Liver (tissue), 9 donors: Measurements from ENCODE around the gene GGCX. TPM values are rescaled to one million over a fixed set of nuclear protein-coding genes. Genes with fewer than 3 reads are reported as not detected.

Experiments
- DNase-seq: peaks from one replicate; pipeline ENCODE4 v3.0.0-alpha.2; 2017; ENCODE audit warnings: low spot score
- H3K27ac ChIP-seq, 2 donors: one replicate each; pipeline ENCODE4 v1.7.0; 2013; ENCODE audit warnings: inconsistent platforms in 2 of 2, low read length in 2 of 2, control low read depth in 1 of 2, low read depth in 1 of 2, mild to moderate bottlenecking in 1 of 2
- H3K27me3 ChIP-seq, 4 donors: one replicate each; pipeline versions ENCODE4 v1.6.1 to v1.7.0; 2013; ENCODE audit warnings: low read length in 3 of 4, inconsistent platforms in 1 of 4, mild to moderate bottlenecking in 1 of 4, moderate library complexity in 1 of 4; ENCODE audit not compliant: control insufficient read depth in 4 of 4, insufficient read depth in 4 of 4
- H3K36me3 ChIP-seq, 4 donors: one replicate each; pipeline versions ENCODE4 v1.6.1 to v1.7.0; 2013; ENCODE audit warnings: low read length in 3 of 4, mild to moderate bottlenecking in 3 of 4, low read depth in 1 of 4, moderate library complexity in 1 of 4; ENCODE audit not compliant: control insufficient read depth in 4 of 4, insufficient read depth in 3 of 4
- H3K4me1 ChIP-seq, 4 donors: one replicate each; pipeline versions ENCODE4 v1.6.1 to v1.7.0; 2013; ENCODE audit warnings: low read length in 3 of 4, mild to moderate bottlenecking in 3 of 4, moderate library complexity in 1 of 4; ENCODE audit not compliant: control insufficient read depth in 4 of 4, insufficient read depth in 4 of 4
- H3K4me3 ChIP-seq, 3 donors: one replicate each; pipeline versions ENCODE4 v1.6.1 to v1.7.0; 2013; ENCODE audit warnings: low read length in 3 of 3, control low read depth in 1 of 3, low read depth in 1 of 3, mild to moderate bottlenecking in 1 of 3
- H3K9ac ChIP-seq, 2 donors: one replicate each; pipeline ENCODE4 v1.7.0; 2013; ENCODE audit warnings: low read length in 2 of 2, mild to moderate bottlenecking in 2 of 2, moderate library complexity in 2 of 2, control low read depth in 1 of 2, low read depth in 1 of 2
- H3K9me3 ChIP-seq, 4 donors: one replicate each; pipeline versions ENCODE4 v1.6.1 to v1.7.0; 2013; ENCODE audit warnings: low read length in 3 of 4; ENCODE audit not compliant: control insufficient read depth in 4 of 4
- CTCF ChIP-seq: fragments of 150-350 bp; IDR thresholded peaks from 2 replicates; pipeline ENCODE4 v1.5.1; 2017; ENCODE audit warnings: improper control_type of control experiment, low read depth, low read length; ENCODE audit not compliant: missing input control
- FOXA1 ChIP-seq: IDR thresholded peaks from 2 replicates; pipeline ENCODE4 v1.6.1; 2016; ENCODE audit warnings: antibody characterized with exemption
- HNF4A ChIP-seq, 2 donors: conservative IDR thresholded peaks; 2 replicates each; pipeline ENCODE4 v1.6.1; 2016; ENCODE audit warnings: antibody characterized with exemption in 2 of 2, mild to moderate bottlenecking in 2 of 2
- JUND ChIP-seq, 2 donors: IDR thresholded peaks; 2 replicates each; pipeline ENCODE4 v1.6.1; 2016; ENCODE audit warnings: antibody characterized with exemption in 2 of 2
- NR2F2 ChIP-seq: IDR thresholded peaks from 2 replicates; pipeline ENCODE4 v1.6.1; 2016; ENCODE audit warnings: antibody characterized with exemption
- RXRA ChIP-seq, 2 donors: IDR thresholded peaks; 2 replicates each; pipeline ENCODE4 v1.6.1; 2017 to 2018; ENCODE audit warnings: antibody characterized with exemption in 2 of 2, mild to moderate bottlenecking in 1 of 2
- YY1 ChIP-seq: IDR thresholded peaks from 2 replicates; pipeline ENCODE4 v1.6.1; 2016; ENCODE audit warnings: antibody characterized with exemption, mild to moderate bottlenecking
- WGBS: extraction: QIAGEN DNeasy Blood & Tissue Kit; methylation state at CpG from one replicate; pipeline ENCODE4 v1.1.7; 2013; 5-methylcytosine and 5-hydroxymethylcytosine counted together
- polyA plus RNA-seq, 2 donors: library from polyadenylated mRNA; stranded (reverse) in 1 of 2; unstranded in 1 of 2; fragments of 200-250 nt in 1 of 2; fragments of >200 nt in 1 of 2; fragmentation: Nextera tagmentation in 1 of 2; extraction: Ambion mirVana in 1 of 2; gene quantifications; one replicate each; pipeline versions ENCODE4 v1.2.1 to v1.2.3, GENCODE V29; 2013 to 2015
- total RNA-seq, 2 donors: library from RNA; depleted of rRNA; stranded (reverse); fragments of >200 nt; gene quantifications; one replicate each; pipeline ENCODE4 v1.2.3, GENCODE V29; 2014
- donor health status: healthy.
- donor health status: healthy.
- donor health status: healthy.
- donor health status: healthy.
- donor health status: healthy.

GGCX gene
- total and polyA plus RNA-seq, 4 donors: 67.3 to 189 (median 90.4) TPM

- H3K9me3 ChIP-seq: no peaks in the 10 kb centered on the region
- WGBS: 67% methylated on average over 4 of the region's 4 CpGs
- peaks cover 0 to 9% (median 1%) of the 10 kb centered on the region in 4 donors for H3K4me1 ChIP-seq
- no peak for DNase-seq
- no peak overlapping the region for H3K9ac ChIP-seq
- H3K36me3 ChIP-seq: peaks cover 14 to 70% (median 54%) of the 10 kb centered on the region in 4 donors
- TF ChIP-seq CTCF (no peak), YY1 (no peak)
- no peak overlapping the region for H3K4me3 ChIP-seq
- no peaks in the 10 kb centered on the region for H3K27me3 ChIP-seq
- no peak overlapping the region for H3K27ac ChIP-seq
Measured at GRCh38 chr2:85549826-85550225, 11.5 kb downstream of the GGCX start.

GRCh38 chr2:85549095-85549494, 12.2 kb downstream of the GGCX start:
- Histone ChIP-seq H3K9ac (no peak overlapping the region), H3K4me3 (no peak overlapping the region), H3K4me1 (peaks cover 0 to 9% (median 1%) of the 10 kb centered on the region in 4 donors), H3K36me3 (peaks cover 12 to 67% (median 52%) of the 10 kb centered on the region in 4 donors), H3K27me3 (no peaks in the 10 kb centered on the region), H3K27ac (no peak overlapping the region), H3K9me3 (no peaks in the 10 kb centered on the region)
- 84% methylated on average over 10 of the region's 10 CpGs for WGBS
- DNase-seq: no peak
- TF ChIP-seq HNF4A (conservative IDR thresholded peaks at IDR 0.05): no peak

DNA sequence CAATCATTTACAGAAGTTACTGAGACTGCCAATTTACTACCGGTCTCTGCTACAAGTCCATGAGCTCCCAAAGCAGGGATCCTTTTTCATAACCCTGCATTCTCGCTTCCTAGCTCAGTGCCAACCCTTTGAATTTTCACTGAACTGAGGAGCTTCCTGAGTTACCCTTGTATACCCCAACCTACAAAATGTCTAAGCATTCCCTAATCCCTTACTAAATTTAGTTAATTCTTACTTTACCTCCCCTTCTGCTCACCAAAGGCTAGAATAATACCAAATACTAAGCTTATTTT, 12.7 kb downstream of the GGCX start:
- Histone ChIP-seq H3K27me3 (no peaks in the 10 kb centered on the region), H3K9ac (no peak overlapping the region), H3K4me3 (no peak overlapping the region), H3K36me3 (peaks cover 9 to 68% (median 48%) of the 10 kb centered on the region in 4 donors), H3K9me3 (no peaks in the 10 kb centered on the region), H3K4me1 (peaks cover 0 to 9% (median 1%) of the 10 kb centered on the region in 4 donors), H3K27ac (no peak overlapping the region)
- WGBS: 78% methylated on average over 2 of the region's 2 CpGs
- no peak for DNase-seq
- TF ChIP-seq JUND (IDR thresholded peaks at IDR 0.05): no peak

DNA sequence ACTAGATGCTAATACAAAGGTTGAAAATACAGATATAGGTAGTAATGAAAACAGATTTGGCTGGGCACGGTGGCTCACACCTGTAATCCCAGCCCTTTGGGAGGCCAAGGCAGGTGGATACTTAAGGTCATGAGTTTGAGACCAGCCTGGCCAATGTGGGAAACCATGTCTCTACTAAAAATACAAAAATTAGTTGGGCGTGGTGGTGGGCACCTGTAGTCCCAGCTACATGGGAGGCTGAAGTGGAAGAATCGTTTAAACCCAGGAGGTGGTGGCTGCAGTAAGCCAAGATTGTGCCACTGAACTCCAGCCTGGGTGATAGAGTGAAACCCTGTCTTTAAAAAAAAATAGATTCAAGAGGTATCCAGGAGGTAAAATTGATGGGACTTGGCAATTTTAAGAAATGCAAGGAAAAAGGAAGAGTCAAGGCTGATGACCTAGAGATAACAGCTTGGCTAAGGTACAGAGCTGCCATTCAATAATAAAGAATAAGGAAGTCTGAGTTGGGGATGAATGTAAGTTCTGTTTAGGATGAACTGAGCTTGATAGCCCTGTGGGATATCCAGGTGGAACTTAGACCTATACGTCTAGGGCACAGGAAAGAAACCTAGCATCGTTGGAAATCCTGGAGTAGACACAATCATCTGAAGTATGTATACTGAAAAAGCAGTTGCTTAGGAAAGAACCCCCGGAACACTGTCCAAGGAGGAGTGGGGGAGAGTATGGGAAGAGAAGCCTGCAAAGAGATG, 13.3 kb downstream of the GGCX start:
- H3K36me3 ChIP-seq: peaks cover 9 to 69% (median 46%) of the 10 kb centered on the region in 4 donors
- WGBS: 86% methylated on average over 6 of the region's 6 CpGs
- H3K27ac ChIP-seq: no peak overlapping the region
- no peaks in the 10 kb centered on the region for H3K9me3 ChIP-seq
- no peaks in the 10 kb centered on the region for H3K27me3 ChIP-seq
- H3K4me3 ChIP-seq: no peak overlapping the region
- DNase-seq: no peak
- TF ChIP-seq FOXA1 (no peak), NR2F2 (no peak), RXRA (IDR thresholded peaks at IDR 0.05) (no peak)
- H3K4me1 ChIP-seq: peaks cover 0 to 9% (median 1%) of the 10 kb centered on the region in 4 donors
- no peak overlapping the region for H3K9ac ChIP-seq
